ENCODE results near the gene FAM184B. TPM values are rescaled to one million over a fixed set of nuclear protein-coding genes. Genes with fewer than 3 reads are reported as not detected.
A peak's percentile ranks its signal among the peaks of the same experiment; 100 is the strongest.

FAM184B gene
- not detected for total RNA-seq (2013)
- polyA plus RNA-seq (not detected), polyA minus RNA-seq (not detected in 2 replicates), total RNA-seq (0 to 1.8 (median 0.12) reads per million in 11 experiments)

DNA sequence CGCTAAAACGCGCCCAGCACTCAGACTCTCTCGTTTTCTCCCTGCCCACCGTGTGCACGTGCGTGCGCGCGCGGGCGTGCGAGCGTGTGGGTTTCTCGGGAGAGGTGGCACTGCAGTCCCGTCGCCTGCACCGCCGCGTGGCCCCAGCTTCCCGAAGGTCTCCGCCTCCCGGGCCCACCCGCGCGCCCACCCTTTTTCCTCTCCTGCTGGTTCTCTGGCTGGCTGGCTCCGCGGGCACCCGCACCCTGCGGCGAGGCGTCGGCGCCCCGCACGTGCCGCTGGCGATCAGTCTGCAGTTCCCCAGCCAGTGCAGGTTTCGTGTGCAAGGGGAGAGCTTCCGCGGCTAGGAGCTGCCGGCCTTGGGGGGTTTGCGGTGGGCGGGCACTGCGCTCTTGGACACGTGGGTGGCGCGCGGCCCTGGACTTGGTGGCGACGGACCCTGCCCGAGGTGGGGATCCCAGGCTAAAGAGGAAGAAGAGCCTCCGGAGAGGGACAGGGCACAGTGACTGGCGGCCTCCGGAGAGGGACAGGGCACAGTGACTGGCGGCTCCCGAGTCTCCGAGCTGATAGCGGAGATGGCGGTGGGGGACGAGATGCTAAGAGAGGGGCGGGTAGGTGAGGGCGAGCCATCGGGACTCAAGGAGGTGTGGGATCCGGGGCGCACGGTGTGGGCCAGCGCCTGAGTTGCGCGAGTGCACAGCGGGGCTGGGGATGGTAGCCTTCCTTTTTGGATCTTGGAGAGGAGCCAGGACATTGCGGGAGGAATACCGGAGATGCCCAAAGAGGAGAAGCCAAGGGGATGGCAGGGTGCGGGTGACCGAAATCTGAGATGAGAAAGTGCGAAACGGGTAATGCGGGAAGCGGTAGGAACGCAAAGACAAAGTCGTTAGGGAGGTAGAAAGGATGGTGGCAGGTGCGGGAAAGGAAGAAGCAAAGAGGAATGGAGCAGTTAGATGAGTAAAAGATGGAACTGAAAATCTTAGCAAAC is at the start of gene FAM184B:
TSS of gene FAM184B (minus strand) at position 322 of the 988 bp plus-strand sequence. CDS start 322 bp downstream, outside the sequence.
- Mint-ChIP-seq H3K4me1 (peaks cover 10% of the 10 kb centered on the region), H3K4me3 (peak within 1 kb of the TSS; percentile 10 to 84), H3K27ac (no peak within 1 kb of the TSS), H3K27me3 (ENCODE audit: low read depth in 3 of 3) (peaks cover 43 to 51% (median 48%) of the 10 kb centered on the region in 3 donors), H3K36me3 (peaks cover 3 to 4% of the 10 kb centered on the region in 2 donors), H3K9me3 (peaks cover 0 to 17% (median 6%) of the 10 kb centered on the region in 7 donors)
- no peak within 1 kb of the TSS for H2AFZ ChIP-seq (ENCODE audit: insufficient read depth, low read depth, low read length, poor library complexity, severe bottlenecking)
- intact Hi-C loops (cut with micrococcal nuclease), result no loop called here
- peaks cover 0 to 10% of the 10 kb centered on the region in 2 donors for H3K9me3 ChIP-seq (replicated peaks in 1 of 2; ENCODE audit: control insufficient read depth in 1 of 2, insufficient read depth in 1 of 2, low read length in 2 of 2)
- peak within 1 kb of the TSS; percentile 44 for H3K4me2 ChIP-seq (replicated peaks; ENCODE audit: extremely low read depth, low read length, poor library complexity, severe bottlenecking)
- no peaks in the 10 kb centered on the region for H3K36me3 ChIP-seq (replicated peaks in 1 of 2; ENCODE audit: control insufficient read depth in 1 of 2, insufficient read depth in 2 of 2, low read length in 2 of 2)
- H3K4me3 ChIP-seq (replicated peaks in 1 of 3; ENCODE audit: low read depth in 2 of 3, low read length in 3 of 3), result no peak within 1 kb of the TSS
- peaks cover 32 to 46% of the 10 kb centered on the region in 2 donors for H3K27me3 ChIP-seq (ENCODE audit: control insufficient read depth in 2 of 2, insufficient read depth in 2 of 2, low read length in 2 of 2)
- H3K27ac ChIP-seq (ENCODE audit: low read depth in 1 of 2, low read length in 2 of 2), result no peak within 1 kb of the TSS
- TF ChIP-seq, protein P1, sequence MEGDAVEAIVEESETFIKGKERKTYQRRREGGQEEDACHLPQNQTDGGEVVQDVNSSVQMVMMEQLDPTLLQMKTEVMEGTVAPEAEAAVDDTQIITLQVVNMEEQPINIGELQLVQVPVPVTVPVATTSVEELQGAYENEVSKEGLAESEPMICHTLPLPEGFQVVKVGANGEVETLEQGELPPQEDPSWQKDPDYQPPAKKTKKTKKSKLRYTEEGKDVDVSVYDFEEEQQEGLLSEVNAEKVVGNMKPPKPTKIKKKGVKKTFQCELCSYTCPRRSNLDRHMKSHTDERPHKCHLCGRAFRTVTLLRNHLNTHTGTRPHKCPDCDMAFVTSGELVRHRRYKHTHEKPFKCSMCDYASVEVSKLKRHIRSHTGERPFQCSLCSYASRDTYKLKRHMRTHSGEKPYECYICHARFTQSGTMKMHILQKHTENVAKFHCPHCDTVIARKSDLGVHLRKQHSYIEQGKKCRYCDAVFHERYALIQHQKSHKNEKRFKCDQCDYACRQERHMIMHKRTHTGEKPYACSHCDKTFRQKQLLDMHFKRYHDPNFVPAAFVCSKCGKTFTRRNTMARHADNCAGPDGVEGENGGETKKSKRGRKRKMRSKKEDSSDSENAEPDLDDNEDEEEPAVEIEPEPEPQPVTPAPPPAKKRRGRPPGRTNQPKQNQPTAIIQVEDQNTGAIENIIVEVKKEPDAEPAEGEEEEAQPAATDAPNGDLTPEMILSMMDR (IDR thresholded peaks at IDR 0.05), result no peak
- DNase-seq, result no peak
- WGBS (ENCODE audit: insufficient coverage), result 6% methylated on average over 81 of the region's 82 CpGs
- no peaks in the 10 kb centered on the region for H4K20me1 ChIP-seq (ENCODE audit: insufficient read depth, low read length)
- no peak within 1 kb of the TSS for H3K9ac ChIP-seq (ENCODE audit: insufficient read depth, low read length, poor library complexity, severe bottlenecking)
- H3K4me1 ChIP-seq (ENCODE audit: control insufficient read depth in 1 of 2, insufficient read depth in 2 of 2, low read length in 2 of 2), result peaks cover 7 to 11% of the 10 kb centered on the region in 2 donors
- H3K79me2 ChIP-seq (ENCODE audit: insufficient read depth, low read length), result no peaks in the 10 kb centered on the region

DNA sequence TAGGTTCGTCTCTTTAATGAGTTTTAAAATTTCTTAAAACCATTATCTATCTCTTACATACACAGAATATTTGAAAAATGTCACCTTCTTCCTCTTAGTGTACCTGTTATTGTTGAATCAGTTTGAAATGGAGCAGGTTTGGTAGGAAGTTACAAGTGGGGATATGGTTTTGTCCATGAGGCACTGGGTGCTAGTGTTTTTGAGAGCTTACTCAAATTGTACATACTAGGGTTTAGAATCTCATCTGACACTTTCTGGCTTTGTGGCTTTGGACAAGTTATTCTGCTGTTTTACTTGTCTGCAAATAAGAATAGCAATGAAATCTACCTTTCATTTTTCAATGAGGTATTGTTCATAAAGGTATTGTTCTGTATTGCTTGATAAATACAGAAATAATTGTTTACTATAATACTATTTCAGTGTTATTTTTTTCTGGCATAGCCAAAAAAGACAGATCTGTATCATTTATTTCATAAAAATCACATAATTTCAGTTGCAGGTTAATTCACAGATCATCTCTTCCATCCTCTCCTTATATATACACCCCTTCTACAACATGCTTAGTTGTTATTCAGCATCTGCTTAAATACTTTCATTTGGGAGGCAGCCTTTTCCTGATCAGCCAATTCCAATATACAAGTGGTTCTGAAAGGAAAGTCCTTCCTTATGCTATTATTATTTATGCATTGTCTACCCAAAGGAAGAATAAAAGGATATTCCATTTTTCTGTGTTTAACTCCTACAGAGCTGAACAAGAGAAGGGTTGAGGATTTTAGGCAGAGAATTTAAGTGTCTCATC is 42.6 kb upstream of the FAM184B start:
- Mint-ChIP-seq H3K4me1 (peaks cover 7% of the 10 kb centered on the region), H3K9me3 (no peaks in the 10 kb centered on the region), H3K27ac (peak overlapping the region in 1 of 7 donors; percentile 42), H3K27me3 (ENCODE audit: low read depth in 3 of 3) (no peaks in the 10 kb centered on the region), H3K4me3 (no peak overlapping the region), H3K36me3 (peaks cover 9 to 67% of the 10 kb centered on the region in 2 donors)
- H3K36me3 ChIP-seq (replicated peaks in 1 of 2; ENCODE audit: control insufficient read depth in 1 of 2, insufficient read depth in 2 of 2, low read length in 2 of 2), result peaks cover 28 to 65% of the 10 kb centered on the region in 2 donors
- H3K79me2 ChIP-seq (ENCODE audit: insufficient read depth, low read length), result peaks cover 41% of the 10 kb centered on the region
- no peaks in the 10 kb centered on the region for H3K9me3 ChIP-seq (replicated peaks in 1 of 2; ENCODE audit: control insufficient read depth in 1 of 2, insufficient read depth in 1 of 2, low read length in 2 of 2)
- TF ChIP-seq, protein P1 (IDR thresholded peaks at IDR 0.05), result no peak
- no peak overlapping the region for H3K4me2 ChIP-seq (replicated peaks; ENCODE audit: extremely low read depth, low read length, poor library complexity, severe bottlenecking)
- no peaks in the 10 kb centered on the region for H3K27me3 ChIP-seq (ENCODE audit: control insufficient read depth in 2 of 2, insufficient read depth in 2 of 2, low read length in 2 of 2)
- WGBS (ENCODE audit: insufficient coverage), result no CpG with 5 or more reads among the region's 1 CpG
- H4K20me1 ChIP-seq (ENCODE audit: insufficient read depth, low read length), result no peaks in the 10 kb centered on the region
- peak overlapping the region in 1 of 2 donors; percentile 37 for H3K27ac ChIP-seq (ENCODE audit: low read depth in 1 of 2, low read length in 2 of 2)
- H3K9ac ChIP-seq (ENCODE audit: insufficient read depth, low read length, poor library complexity, severe bottlenecking), result no peak overlapping the region
- no peaks in the 10 kb centered on the region for H3K4me1 ChIP-seq (ENCODE audit: control insufficient read depth in 1 of 2, insufficient read depth in 2 of 2, low read length in 2 of 2)
- intact Hi-C loops (cut with micrococcal nuclease), result no loop called here
- no peak for DNase-seq
- no peak overlapping the region for H3K4me3 ChIP-seq (replicated peaks in 1 of 3; ENCODE audit: low read depth in 2 of 3, low read length in 3 of 3)
- H2AFZ ChIP-seq (ENCODE audit: insufficient read depth, low read depth, low read length, poor library complexity, severe bottlenecking), result peak overlapping the region; percentile 2

All from CD14-positive monocyte (primary cell).